Right ventricle myocardium inferior (tissue), 1 donor: ENCODE measurements around the gene TIAM2. TPM values are rescaled to one million over a fixed set of nuclear protein-coding genes. Genes with fewer than 3 reads are reported as not detected.

Experiments used
- ATAC-seq: fragments of 200-7000 bp; cut with Tn5 transposase; one replicate; pipeline ENCODE4 v1.9.1; 2020; ENCODE audit warnings: mild to moderate bottlenecking, moderate library complexity
- DNase-seq: peaks from one replicate; pipeline ENCODE4 v3.0.0; 2021; ENCODE audit errors: missing footprints
- intact Hi-C: fragments of 100-400 bp; cut with DNase I; formaldehyde crosslinking; loops from one replicate; pipeline ENCODE4 v1.11.0; 2022
- total RNA-seq: library from RNA; stranded (reverse); fragmentation: NEBNext Ultra II Directional; extraction: Animal tissue kit (Norgen Biotek cat#: 25700); gene quantifications from one replicate; pipeline ENCODE4 v1.2.1, GENCODE V29; 2021
- donor health status: DM: no; HTN: yes; CAD: no; lungs with severe emphysema.

Gene TIAM2
- total RNA-seq, 1 donor from 2014 or later: 11.1 TPM

DNA sequence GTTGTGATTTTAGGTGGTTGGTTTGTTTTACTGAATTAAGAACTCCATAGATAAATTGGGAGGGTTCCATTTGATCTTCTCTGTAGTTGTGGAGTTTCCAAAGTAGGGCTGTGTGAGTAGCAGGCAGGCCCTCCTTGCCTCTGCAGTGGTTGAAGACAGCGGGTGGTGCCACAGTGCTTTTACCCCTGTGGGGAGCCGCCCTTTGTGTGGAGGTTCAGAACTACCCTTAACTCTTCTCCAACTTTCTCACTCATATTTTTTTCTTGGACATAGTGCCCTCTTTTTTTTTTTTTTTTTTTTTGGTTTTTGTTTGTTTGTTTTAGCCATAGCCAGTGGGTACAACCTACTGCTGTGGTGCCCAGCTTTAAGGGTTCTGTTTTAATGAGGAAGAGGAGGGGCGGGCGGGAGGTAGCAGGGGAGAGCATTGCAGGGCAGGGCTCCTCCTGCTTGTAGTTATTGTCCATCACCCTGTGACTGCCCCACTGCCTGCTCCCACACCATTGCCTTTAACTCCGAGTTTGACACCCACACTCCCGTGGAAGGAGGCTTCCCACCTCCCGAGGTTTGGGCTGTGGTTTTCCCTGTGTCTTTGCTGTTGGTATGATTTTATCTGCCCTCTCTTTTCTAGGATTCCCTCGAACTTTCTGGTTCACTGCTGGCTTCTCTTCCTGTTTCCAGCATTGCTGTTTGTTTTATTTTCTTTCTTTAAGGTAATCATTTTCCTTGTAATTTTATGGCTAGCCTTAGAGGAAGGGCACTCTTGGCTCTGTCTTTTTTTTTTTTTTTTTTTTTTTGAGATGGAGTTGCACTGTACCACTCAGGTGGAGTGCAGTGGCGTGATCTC is 50.7 kb downstream of the TIAM2 start:
- no peak for DNase-seq
- intact Hi-C loops: no loop called here
- ATAC-seq: no peak

DNA sequence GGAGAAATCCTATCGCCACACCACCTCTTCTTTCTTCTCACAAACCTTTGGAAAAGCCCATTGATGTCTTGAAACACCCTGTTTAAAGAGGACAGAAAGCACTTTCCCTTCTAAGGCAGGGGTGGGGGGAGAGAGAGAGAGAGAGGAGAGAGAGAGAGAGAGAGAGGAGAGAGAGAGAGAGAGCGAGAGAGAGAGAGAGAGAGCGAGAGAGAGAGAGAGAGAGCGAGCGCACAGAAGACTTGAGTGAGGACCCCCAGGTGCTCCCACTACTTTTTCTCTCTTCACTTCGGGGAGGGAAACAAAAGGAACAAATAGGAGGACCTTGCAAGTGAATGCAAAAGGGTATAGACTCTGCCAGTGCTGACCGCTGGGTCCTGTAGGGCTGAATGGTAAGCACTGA is 52.4 kb downstream of the TIAM2 start:
- intact Hi-C loops: no loop called here
- ATAC-seq (no peak), DNase-seq (no peak)

DNA sequence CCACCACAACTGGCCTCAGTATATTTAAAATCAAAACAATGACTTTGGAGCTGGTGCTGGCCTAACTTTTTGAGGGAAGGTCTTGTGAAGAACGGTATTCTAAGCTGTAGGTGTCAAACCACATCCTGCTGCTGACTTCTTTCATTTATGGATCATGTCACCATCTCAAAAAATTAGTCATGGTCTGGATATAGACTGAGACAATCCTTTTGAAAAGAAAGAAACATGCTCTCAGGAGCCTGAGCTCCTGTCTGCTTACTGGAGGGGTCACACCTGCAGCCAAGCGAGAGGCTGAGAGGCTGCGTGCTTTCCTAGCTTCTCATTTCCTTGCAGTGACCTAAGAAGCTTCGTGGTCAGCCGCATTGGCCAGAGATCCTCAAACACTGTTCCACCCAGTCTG is 55.2 kb downstream of the TIAM2 start:
- intact Hi-C loops: no loop called here
- ATAC-seq: no peak
- no peak for DNase-seq

DNA sequence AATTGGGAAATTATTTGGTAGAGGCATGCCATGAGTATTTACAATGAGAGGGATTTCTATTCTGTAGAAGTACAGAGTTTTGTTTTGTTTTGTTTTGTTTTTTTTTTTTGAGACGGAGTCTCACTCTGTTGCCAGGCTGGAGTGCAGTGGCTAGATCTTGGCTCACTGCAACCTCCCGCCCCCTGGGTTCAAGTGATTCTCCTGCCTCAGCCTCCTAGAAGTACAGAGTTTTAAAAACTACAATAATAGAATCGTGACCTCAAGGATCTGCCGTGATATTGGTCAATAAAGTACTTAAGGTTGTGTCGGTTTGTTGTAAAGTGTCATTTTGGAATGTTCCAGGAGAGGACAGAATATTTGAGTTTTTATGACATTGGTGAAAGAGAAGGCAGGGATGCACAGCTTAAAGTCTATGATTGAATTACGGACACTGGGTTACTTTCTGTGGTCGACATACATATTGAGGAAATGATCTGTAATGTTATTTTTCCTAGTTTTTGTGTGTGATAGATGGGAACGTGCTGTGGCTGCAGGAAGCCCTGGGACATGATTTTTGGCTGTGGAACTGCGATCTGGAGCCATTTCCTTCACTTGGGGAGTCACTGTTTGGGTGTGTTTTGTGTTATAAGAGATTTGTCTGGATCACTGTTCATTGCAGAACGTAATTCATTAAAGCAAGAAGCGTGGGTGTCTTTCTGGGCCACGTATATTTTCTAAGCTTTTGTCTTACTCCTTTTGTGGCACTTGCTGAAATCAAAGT is 59.6 kb downstream of the TIAM2 start:
- no peak for ATAC-seq
- DNase-seq: no peak
- intact Hi-C loops: no loop called here

DNA sequence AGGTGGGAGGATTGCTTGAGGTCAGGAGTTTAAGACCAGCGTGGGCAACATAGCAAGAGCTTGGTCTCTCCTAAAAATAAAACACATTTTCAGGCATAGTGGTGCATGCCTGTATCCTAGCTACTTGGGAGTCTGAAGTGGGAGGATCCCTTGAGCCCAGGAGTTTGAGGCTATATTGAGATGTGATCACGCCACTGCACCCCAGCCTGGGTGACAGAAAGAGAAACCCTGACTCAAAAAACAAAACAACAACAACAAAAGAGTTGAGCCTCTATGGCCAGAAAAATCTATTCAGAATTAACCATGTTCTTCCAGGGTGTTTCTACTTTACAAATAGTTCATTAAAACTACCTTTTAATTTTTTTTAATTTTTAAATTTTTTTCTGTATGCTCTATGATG is 60.6 kb downstream of the TIAM2 start:
- intact Hi-C loops: no loop called here
- DNase-seq (no peak), ATAC-seq (no peak)

DNA sequence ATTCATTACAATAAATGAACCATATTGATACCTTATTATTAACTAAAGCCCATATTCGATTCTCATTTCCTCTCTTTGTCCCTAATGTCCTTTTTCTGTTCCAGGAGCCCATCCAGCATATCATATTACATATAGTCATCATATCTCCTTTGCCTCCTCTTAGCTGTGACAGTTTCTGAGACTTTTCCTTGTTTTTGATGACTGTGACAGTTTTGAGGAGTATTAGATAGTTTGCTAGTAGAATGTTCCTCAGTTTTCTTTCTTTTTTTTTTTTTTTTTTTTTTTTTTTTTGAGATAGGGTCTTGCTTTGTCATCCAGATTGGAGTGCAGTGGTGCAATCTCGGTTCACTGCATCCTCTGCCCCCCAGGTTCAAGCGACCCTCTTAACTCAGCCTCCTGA is 61.6 kb downstream of the TIAM2 start:
- intact Hi-C loops: no loop called here
- ATAC-seq (no peak), DNase-seq (no peak)

DNA sequence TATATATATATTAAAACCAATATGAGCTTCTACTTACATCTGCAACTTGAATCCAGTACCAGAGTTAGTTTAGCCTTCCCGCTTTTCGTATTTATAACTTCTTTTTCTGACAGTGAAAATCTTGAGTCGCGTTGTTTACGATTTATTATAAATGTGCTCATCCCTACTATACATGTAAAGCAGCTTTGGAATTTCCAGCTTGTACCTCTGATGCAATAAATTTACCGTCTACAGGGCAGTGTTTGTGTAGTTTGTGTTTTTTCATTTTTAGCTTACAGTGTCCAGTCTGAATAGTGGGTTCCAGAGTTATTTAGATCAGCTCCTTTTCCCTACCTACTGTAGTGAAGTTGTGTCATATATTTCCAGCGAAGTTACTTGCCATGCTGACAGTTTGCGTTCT is 66.3 kb downstream of the TIAM2 start:
- intact Hi-C loops: no loop called here
- DNase-seq: no peak
- ATAC-seq: no peak

DNA sequence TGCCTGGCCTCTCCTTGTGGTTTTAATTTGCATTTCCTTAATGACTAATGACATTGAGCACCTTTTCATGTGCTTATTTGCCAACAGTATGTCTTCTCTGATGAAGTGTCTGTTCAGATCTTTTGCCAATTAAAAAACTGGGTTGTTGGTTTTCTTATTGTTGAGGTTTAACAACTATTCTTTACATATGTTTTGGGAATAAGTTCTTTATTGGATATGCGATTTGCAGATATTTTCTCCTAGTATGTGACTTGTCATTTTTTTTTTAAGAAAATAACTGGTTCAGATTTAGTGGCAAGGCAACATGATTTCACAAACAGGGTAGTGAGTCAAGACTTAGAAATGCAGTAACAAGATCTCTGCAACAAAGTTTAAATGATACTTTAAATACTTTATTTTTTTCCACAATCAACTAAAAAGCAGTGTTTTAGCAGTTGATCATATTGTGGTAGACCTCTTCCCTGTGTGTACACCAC is 67.8 kb downstream of the TIAM2 start:
- no peak for DNase-seq
- intact Hi-C loops: no loop called here
- no peak for ATAC-seq

DNA sequence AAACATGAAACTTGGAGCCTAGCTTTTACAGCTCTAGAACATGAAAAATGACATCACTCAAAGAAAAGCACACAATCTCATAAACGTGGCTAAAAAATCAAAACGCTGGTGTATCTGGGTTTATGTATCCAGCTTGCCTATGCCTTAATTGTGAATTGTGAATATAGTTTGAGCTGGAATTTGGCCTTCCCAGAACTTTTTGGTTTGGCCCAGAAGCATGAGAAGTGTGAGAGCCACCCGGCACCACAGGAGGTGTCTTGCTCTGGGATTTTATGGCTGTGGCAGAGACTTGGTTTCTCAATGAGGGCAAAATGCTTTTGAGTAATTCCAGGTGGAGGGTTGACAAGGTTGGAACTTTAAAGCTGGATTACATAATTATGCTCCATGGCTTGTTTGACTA is 69.2 kb downstream of the TIAM2 start:
- no peak for ATAC-seq
- intact Hi-C loops: no loop called here
- no peak for DNase-seq

DNA sequence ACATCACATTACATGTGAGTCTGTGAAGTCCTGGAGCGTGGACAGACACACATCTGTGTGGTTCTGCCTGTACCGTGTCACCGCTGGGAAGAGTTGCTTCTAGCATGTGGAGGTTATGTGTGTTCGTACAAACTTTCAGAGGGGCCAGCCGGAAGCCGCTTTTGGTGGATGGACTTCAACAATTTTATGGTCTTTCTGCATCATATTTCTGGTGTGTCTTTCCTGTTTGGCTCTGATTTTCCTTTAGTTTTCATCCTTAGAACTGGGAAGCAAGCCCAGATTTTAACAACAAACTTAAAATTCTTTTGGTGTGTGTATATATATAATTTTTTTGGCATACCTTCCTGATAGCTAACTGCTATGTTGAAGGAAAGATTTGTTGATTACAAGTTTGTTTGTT is 71.2 kb downstream of the TIAM2 start:
- intact Hi-C loops: no loop called here
- DNase-seq (no peak), ATAC-seq (no peak)

DNA sequence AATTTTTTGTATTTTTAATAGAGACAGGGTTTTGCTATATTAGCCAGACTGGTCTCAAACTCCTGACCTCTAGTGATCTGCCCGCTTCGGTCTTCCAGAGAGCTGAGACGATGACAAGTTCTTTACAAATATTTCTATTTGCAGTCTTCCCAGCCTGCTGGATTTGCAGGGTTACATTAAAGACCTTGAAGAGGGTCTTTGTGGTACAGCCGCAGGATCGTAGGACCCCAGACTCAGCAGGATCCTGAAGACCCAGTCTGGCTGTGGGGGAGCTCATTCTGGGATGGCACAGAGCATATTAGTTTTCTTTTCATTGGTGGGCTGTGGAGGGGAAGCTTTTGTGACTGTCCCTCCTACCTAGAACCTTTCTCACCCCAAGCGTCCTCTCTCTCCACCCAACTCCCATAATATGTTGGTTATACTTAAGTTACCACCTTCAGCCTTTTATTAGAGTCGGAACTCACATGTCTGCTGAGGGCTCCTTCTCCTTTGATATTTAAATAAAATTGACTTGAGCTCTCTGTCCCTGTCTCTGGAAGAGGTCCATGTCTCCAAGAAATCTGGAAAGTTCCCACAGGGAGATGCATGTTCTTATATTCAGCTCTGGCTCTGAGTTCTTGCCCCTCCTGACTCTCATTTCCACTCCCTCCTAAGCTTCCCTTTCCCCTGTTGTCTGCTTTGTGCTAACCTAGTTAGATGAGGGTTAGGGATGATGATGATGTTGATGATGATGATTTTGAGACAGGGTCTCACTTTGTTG is 72.0 kb downstream of the TIAM2 start:
- DNase-seq (no peak), ATAC-seq (no peak)
- intact Hi-C loops: no loop called here

DNA sequence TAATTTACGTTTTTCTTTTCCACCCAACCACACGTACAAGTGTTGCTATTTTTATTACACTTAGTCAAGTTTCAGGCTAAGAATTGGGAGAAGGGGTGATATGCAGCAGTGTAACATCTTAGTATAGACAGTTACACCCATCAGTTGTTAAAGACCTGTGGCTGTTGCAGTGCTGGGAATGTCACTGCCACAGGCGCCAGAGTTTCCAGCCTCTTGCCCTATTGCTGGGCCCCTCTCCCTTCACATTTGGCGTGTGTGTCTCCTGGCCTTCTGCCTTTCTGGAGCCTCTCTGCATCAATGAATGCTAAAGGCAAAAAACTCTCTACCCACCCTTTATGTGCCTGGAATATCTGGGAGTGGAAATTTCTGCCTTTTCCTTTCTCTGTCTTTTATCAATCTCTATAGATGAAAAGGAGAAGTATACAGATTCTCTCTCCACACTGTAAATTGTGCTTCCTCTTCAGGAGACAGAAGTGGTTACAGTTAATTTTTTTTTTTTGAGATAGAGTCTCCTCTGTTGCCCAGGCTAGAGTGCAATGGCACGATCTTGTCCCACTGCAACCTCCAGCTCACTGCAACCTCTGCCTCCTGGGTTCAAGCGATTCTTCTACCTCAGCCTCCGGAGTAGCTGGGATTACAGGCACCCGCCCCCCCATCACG is 73.0 kb downstream of the TIAM2 start:
- intact Hi-C loops: no loop called here
- DNase-seq (no peak), ATAC-seq (no peak)

DNA sequence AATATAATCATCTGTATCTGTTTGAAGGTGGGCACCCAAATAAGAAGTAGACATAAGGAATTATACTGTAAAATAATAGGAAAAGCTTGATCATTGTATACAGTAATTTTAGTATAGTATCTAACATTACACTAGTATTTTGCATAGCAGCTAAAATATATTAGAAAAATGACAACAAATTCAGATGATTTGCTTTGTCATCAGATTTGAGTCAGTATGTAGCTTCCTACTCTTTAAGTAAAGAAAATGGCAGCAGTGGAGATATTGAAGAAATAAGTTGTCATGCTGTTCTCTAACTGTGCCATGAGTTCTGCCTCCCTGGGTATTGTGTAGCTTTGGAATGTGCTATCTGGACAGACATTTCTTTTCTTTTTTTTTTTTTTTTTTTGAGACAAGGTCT is 74.4 kb downstream of the TIAM2 start:
- intact Hi-C loops: no loop called here
- ATAC-seq (no peak), DNase-seq (no peak)

DNA sequence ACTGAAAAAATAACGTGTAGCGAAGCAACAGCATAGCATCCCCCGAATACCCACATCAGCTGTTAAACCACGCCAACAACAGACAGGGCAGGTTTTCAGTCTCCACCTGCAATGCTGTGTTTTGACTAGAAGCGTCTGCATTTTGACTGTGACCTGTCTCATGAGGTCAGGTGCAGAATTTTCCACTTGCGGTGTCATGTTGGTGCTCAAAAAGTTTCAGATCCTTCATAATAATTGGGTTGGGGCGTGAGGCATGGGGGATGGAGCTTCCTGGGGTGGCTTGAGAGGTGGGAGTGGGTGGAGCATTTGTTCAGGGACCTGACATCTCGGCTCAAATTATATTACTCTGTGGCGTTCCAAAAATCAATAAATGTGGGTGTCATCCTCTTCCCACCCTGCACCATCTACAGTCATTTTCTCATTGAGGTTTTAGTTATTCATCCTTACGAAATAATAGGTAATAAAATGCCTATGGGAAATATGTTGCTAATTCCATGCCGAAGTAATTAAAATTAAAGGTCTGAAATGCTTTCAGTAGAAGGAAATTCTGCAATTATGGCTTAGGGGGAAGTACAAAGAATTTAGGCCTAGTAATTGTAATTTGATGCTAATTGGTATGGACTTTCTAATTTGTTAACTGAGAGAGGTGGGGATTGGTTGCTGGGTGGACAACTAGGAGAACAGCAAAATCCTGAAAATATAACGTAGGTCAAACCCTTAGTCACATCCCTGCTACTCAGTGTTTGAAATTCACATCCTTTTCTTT is 81.0 kb downstream of the TIAM2 start:
- intact Hi-C loops: no loop called here
- no peak for DNase-seq
- ATAC-seq: no peak

DNA sequence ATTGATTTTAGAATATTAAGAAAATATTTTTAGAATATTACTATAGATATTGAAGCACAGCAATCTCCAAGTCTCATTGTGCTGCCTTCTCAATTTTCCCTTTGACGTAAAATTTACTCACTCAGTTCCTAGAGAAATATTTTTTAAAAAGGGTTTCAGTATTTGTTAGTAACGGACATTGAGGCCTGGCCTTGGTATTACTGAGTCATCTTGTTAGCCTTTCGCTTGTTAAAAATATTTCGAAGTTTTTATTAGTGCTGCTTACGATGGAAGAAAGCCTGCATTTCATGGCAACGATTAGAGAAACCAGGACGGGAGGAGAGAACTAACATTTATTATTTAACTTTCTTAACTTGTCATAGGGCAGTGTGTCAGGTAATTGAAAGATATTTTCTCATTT is 82.2 kb downstream of the TIAM2 start:
- no peak for DNase-seq
- no peak for ATAC-seq
- intact Hi-C loops: no loop called here

DNA sequence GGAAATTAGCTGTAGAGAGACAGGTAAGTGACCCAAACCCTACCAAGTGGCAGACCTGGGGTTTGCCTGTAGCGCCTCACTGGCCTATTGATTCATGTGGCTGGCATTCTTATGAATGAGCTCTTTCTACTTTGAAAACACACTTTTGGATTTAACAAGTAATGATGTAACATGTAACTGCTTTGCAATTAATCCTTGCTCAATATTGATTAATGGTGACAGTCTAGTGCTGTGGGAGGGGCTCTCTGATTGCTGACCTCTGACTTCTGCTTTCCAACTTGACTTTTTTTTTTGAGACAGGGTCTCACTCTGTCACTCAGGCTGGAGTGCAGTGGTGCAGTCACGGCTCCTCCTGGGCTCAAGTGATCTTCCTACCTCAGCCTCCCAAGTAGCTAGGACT is 82.7 kb downstream of the TIAM2 start:
- intact Hi-C loops: no loop called here
- ATAC-seq (no peak), DNase-seq (no peak)

DNA sequence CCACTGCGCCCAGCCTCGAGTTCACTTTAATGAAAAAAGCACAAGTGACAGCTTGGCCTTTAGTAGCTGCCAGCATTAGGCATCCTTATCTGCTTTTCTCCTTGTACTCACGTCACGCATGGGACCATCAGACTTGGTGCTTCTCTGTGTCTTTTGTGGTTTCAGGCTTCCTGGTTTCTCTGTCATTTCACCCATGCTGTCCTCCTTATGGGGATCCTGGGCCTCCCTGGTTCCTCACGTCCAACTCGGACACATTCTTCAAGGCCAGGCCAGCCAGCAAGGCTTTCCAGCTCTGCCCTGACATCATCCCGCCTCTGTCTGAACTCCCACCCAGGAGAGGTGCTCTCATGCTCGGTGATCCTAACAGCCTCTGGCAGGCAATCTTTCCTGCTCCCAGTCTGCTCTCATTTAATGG is 83.2 kb downstream of the TIAM2 start:
- ATAC-seq: no peak
- DNase-seq: no peak
- intact Hi-C loops: no loop called here

DNA sequence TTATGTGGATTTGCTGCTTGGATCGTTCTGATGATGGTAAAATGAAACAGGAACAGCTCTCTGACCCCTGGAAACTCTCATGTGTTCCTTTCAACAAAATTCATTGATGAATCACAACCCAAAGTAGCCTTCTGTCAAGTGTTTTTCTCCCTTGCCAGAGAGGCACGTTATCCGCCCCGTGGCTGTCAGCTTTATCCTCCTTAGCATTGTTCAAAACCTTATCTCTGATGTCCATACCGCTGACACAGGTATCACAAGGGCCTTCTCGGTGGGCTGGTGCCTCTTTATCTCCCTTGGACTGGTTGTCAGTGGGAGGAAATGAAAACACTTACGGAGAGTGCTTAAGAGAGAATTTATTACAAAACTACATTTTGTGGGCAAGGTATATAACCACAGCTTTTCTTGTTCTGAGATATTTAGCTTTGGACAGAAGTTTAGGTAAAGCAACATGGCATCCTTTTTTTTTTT is 84.9 kb downstream of the TIAM2 start:
- intact Hi-C loops: no loop called here
- ATAC-seq: no peak
- no peak for DNase-seq
